GM18526 (cell line): ENCODE measurements around the gene COQ9.

Experiments
- POLR2A ChIP-seq: IDR thresholded peaks from 3 replicates; pipeline ENCODE4 v1.6.1; 2011; ENCODE audit not compliant: insufficient read length; ENCODE audit errors: extremely low read depth

The COQ9 gene

GRCh38 chr16:57509231-57509923 lies 62.1 kb downstream of the COQ9 start:
- no peak for TF ChIP-seq POLR2A

GRCh38 chr16:57510016-57510871 lies 63.0 kb downstream of the COQ9 start:
- TF ChIP-seq POLR2A = no peak
